Measurements from ENCODE around the gene NOD2.

NOD2 gene

GRCh38 chr16:50739031-50739430 lies 45.6 kb downstream of the NOD2 start:
- DNase-seq (ENCODE audit: low read depth): no peak
- Histone ChIP-seq H3K36me3 (ENCODE audit: control insufficient read depth, insufficient read depth, low read length, severe bottlenecking) (no peaks in the 10 kb centered on the region), H3K9ac (ENCODE audit: low read length) (no peak overlapping the region), H3K9me3 (ENCODE audit: control insufficient read depth, low read length) (no peaks in the 10 kb centered on the region), H3K4me1 (ENCODE audit: control insufficient read depth, insufficient read depth, low read length) (peaks cover 13% of the 10 kb centered on the region), H3K4me3 (ENCODE audit: low read length) (no peak overlapping the region), H3K27me3 (replicated peaks; ENCODE audit: control insufficient read depth, insufficient read depth, low read length) (no peaks in the 10 kb centered on the region)

- H3K27me3 ChIP-seq (replicated peaks; ENCODE audit: control insufficient read depth, insufficient read depth, low read length): no peaks in the 10 kb centered on the region
- no peaks in the 10 kb centered on the region for H3K9me3 ChIP-seq (ENCODE audit: control insufficient read depth, low read length)
- no peaks in the 10 kb centered on the region for H3K36me3 ChIP-seq (ENCODE audit: control insufficient read depth, insufficient read depth, low read length, severe bottlenecking)
- H3K4me1 ChIP-seq (ENCODE audit: control insufficient read depth, insufficient read depth, low read length): peaks cover 27% of the 10 kb centered on the region
- no peak for DNase-seq (ENCODE audit: low read depth)
- peak overlapping the region; percentile 73 for H3K9ac ChIP-seq (ENCODE audit: low read length)
- peak overlapping the region; percentile 83 for H3K4me3 ChIP-seq (ENCODE audit: low read length)
These were observed 47.3 kb downstream of the NOD2 start for GRCh38 chr16:50740736-50741135.

GRCh38 chr16:50741225-50741780 lies 47.9 kb downstream of the NOD2 start:
- Histone ChIP-seq H3K36me3 (ENCODE audit: control insufficient read depth, insufficient read depth, low read length, severe bottlenecking) (no peaks in the 10 kb centered on the region), H3K9ac (ENCODE audit: low read length) (peak overlapping the region; percentile 73), H3K4me1 (ENCODE audit: control insufficient read depth, insufficient read depth, low read length) (peaks cover 27% of the 10 kb centered on the region), H3K27me3 (replicated peaks; ENCODE audit: control insufficient read depth, insufficient read depth, low read length) (no peaks in the 10 kb centered on the region), H3K4me3 (ENCODE audit: low read length) (peak overlapping the region; percentile 83), H3K9me3 (ENCODE audit: control insufficient read depth, low read length) (no peaks in the 10 kb centered on the region)
- DNase-seq (ENCODE audit: low read depth): peak; percentile 37

- peak; percentile 100 for DNase-seq (ENCODE audit: low read depth)
These were observed 48.6 kb downstream of the NOD2 start, which contains the start of gene CYLD for GRCh38 chr16:50741781-50742575. TSS of gene CYLD (plus strand) at chr16:50742086. CDS start at chr16:50749699, 7,613 bp downstream.

GRCh38 chr16:50742576-50743200 lies 49.3 kb downstream of the NOD2 start:
- peak overlapping the region; percentile 89 for H3K9ac ChIP-seq (ENCODE audit: low read length)
- H3K4me1 ChIP-seq (ENCODE audit: control insufficient read depth, insufficient read depth, low read length): peaks cover 27% of the 10 kb centered on the region
- DNase-seq (ENCODE audit: low read depth): peak; percentile 69
- H3K27me3 ChIP-seq (replicated peaks; ENCODE audit: control insufficient read depth, insufficient read depth, low read length): no peaks in the 10 kb centered on the region
- H3K4me3 ChIP-seq (ENCODE audit: low read length): peak overlapping the region; percentile 90
- peaks cover 5% of the 10 kb centered on the region for H3K36me3 ChIP-seq (ENCODE audit: control insufficient read depth, insufficient read depth, low read length, severe bottlenecking)
- H3K9me3 ChIP-seq (ENCODE audit: control insufficient read depth, low read length): no peaks in the 10 kb centered on the region

More at GRCh38 chr16:50741781-50742575, 48.6 kb downstream of the NOD2 start, which contains the start of gene CYLD:
- Histone ChIP-seq H3K4me1 (ENCODE audit: control insufficient read depth, insufficient read depth, low read length) (peaks cover 27% of the 10 kb centered on the region), H3K9ac (ENCODE audit: low read length) (peak within 1 kb of the TSS; percentile 89), H3K36me3 (ENCODE audit: control insufficient read depth, insufficient read depth, low read length, severe bottlenecking) (peaks cover under 1% of the 10 kb centered on the region), H3K4me3 (ENCODE audit: low read length) (peak within 1 kb of the TSS; percentile 90), H3K27me3 (replicated peaks; ENCODE audit: control insufficient read depth, insufficient read depth, low read length) (no peaks in the 10 kb centered on the region), H3K9me3 (ENCODE audit: control insufficient read depth, low read length) (no peaks in the 10 kb centered on the region)

GRCh38 chr16:50743581-50744225 lies 50.3 kb downstream of the NOD2 start:
- Histone ChIP-seq H3K4me3 (ENCODE audit: low read length) (peak overlapping the region; percentile 90), H3K36me3 (ENCODE audit: control insufficient read depth, insufficient read depth, low read length, severe bottlenecking) (peaks cover 5% of the 10 kb centered on the region), H3K9me3 (ENCODE audit: control insufficient read depth, low read length) (no peaks in the 10 kb centered on the region), H3K4me1 (ENCODE audit: control insufficient read depth, insufficient read depth, low read length) (peaks cover 27% of the 10 kb centered on the region), H3K27me3 (replicated peaks; ENCODE audit: control insufficient read depth, insufficient read depth, low read length) (no peaks in the 10 kb centered on the region), H3K9ac (ENCODE audit: low read length) (peak overlapping the region; percentile 32)
- peak; percentile 51 for DNase-seq (ENCODE audit: low read depth)

GRCh38 chr16:50744881-50745280 lies 51.5 kb downstream of the NOD2 start:
- Histone ChIP-seq H3K9me3 (ENCODE audit: control insufficient read depth, low read length) (no peaks in the 10 kb centered on the region), H3K9ac (ENCODE audit: low read length) (no peak overlapping the region), H3K4me1 (ENCODE audit: control insufficient read depth, insufficient read depth, low read length) (peaks cover 27% of the 10 kb centered on the region), H3K27me3 (replicated peaks; ENCODE audit: control insufficient read depth, insufficient read depth, low read length) (no peaks in the 10 kb centered on the region), H3K4me3 (ENCODE audit: low read length) (no peak overlapping the region), H3K36me3 (ENCODE audit: control insufficient read depth, insufficient read depth, low read length, severe bottlenecking) (peaks cover 10% of the 10 kb centered on the region)
- DNase-seq (ENCODE audit: low read depth): no peak

- Histone ChIP-seq H3K36me3 (ENCODE audit: control insufficient read depth, insufficient read depth, low read length, severe bottlenecking) (peaks cover 17% of the 10 kb centered on the region), H3K4me3 (ENCODE audit: low read length) (no peak overlapping the region), H3K4me1 (ENCODE audit: control insufficient read depth, insufficient read depth, low read length) (peaks cover 27% of the 10 kb centered on the region), H3K9me3 (ENCODE audit: control insufficient read depth, low read length) (no peaks in the 10 kb centered on the region), H3K9ac (ENCODE audit: low read length) (no peak overlapping the region), H3K27me3 (replicated peaks; ENCODE audit: control insufficient read depth, insufficient read depth, low read length) (no peaks in the 10 kb centered on the region)
- DNase-seq (ENCODE audit: low read depth): no peak
These were observed 52.5 kb downstream of the NOD2 start for GRCh38 chr16:50745940-50746339.

GRCh38 chr16:50747207-50747956 lies 54.0 kb downstream of the NOD2 start:
- no peaks in the 10 kb centered on the region for H3K9me3 ChIP-seq (ENCODE audit: control insufficient read depth, low read length)
- H3K36me3 ChIP-seq (ENCODE audit: control insufficient read depth, insufficient read depth, low read length, severe bottlenecking): peaks cover 28% of the 10 kb centered on the region
- no peaks in the 10 kb centered on the region for H3K27me3 ChIP-seq (replicated peaks; ENCODE audit: control insufficient read depth, insufficient read depth, low read length)
- H3K4me1 ChIP-seq (ENCODE audit: control insufficient read depth, insufficient read depth, low read length): peaks cover 27% of the 10 kb centered on the region
- DNase-seq (ENCODE audit: low read depth): no peak
- H3K4me3 ChIP-seq (ENCODE audit: low read length): no peak overlapping the region
- H3K9ac ChIP-seq (ENCODE audit: low read length): no peak overlapping the region

GRCh38 chr16:50751528-50751927 lies 58.1 kb downstream of the NOD2 start:
- Histone ChIP-seq H3K9me3 (ENCODE audit: control insufficient read depth, low read length) (no peaks in the 10 kb centered on the region), H3K27me3 (replicated peaks; ENCODE audit: control insufficient read depth, insufficient read depth, low read length) (no peaks in the 10 kb centered on the region), H3K4me3 (ENCODE audit: low read length) (no peak overlapping the region), H3K36me3 (ENCODE audit: control insufficient read depth, insufficient read depth, low read length, severe bottlenecking) (peaks cover 66% of the 10 kb centered on the region), H3K9ac (ENCODE audit: low read length) (no peak overlapping the region), H3K4me1 (ENCODE audit: control insufficient read depth, insufficient read depth, low read length) (no peaks in the 10 kb centered on the region)
- DNase-seq (ENCODE audit: low read depth): no peak
